Spleen (tissue), 11 donors: ENCODE data around the gene SPATA31A6. TPM values are rescaled to one million over a fixed set of nuclear protein-coding genes. Genes with fewer than 3 reads are reported as not detected.

Experiments used
- polyA plus RNA-seq, 3 donors: library from polyadenylated mRNA; stranded (reverse); fragments of 200-250 nt; gene quantifications; one replicate each; pipeline ENCODE4 v1.2.1, GENCODE V29; 2013
- small RNA-seq, 4 donors: library from RNA; depleted of rRNA; stranded (forward); fragments of <200 nt; gene quantifications; one replicate each; pipeline ENCODE3, GENCODE V24; 2016
- total RNA-seq, 7 donors: library from RNA; depleted of rRNA in 3 of 7; stranded (reverse); fragments of >200 nt in 3 of 7; fragmentation: NEBNext Ultra II Directional in 4 of 7; extraction: Animal tissue kit (Norgen Biotek cat#: 25700) in 4 of 7; gene quantifications; one replicate each; pipeline versions ENCODE4 v1.1.0 to v1.2.1, GENCODE V29; 2016 to 2021
- donor health status: healthy with polysubstance abuse.
- donor health status: DM: no; HTN: no; CAD: no; lungs with moderate emphysema.
- donor health status: DM: no; HTN: no; CAD: no.
- donor health status: Bipolar disorder and iron deficiency.
- donor health status: healthy.
- donor health status: DM: no; HTN: no; CAD: no.
- donor health status: DM: yes; HTN: yes; CAD: no.

SPATA31A6 gene
- total and polyA plus RNA-seq, 10 donors, result not detected

Small RNAs within 50 kb of the gene (small RNA-seq; reads per million reads assigned to genes)
- gene AL445584.3, result 0 reads per million in 4 donors

Other genes with a start within 250 kb of the SPATA31A6 start
- 10 to 100 TPM in 6 of 7 donors, 1 to 10 TPM in 1; 8.4 to 31.0 (median 16.7) TPM for gene CNTNAP3B, start 54.2 kb upstream of the SPATA31A6 start, total RNA-seq
- 1 to 10 TPM; 1.6 to 2.3 (median 1.7) TPM for gene CNTNAP3B, start 54.2 kb upstream of the SPATA31A6 start, polyA plus RNA-seq